H1 (cell line): ENCODE results near the gene RAI14. TPM values are rescaled to one million over a fixed set of nuclear protein-coding genes. Genes with fewer than 3 reads are reported as not detected.

ENCODE experiments used
- EP300 ChIP-seq, 2 experiments: IDR thresholded peaks; 1 replicate in 1 of 2; 2 replicates in 1 of 2; pipeline ENCODE4 v1.6.1; 2011 to 2012; ENCODE audit warnings: low read depth in 2 of 2, low read length in 2 of 2, mild to moderate bottlenecking in 2 of 2, borderline replicate concordance in 1 of 2, inconsistent platforms in 1 of 2, moderate library complexity in 1 of 2
- RFX5 ChIP-seq: IDR thresholded peaks from 2 replicates; pipeline ENCODE4 v1.6.1; 2011; ENCODE audit warnings: low read depth, low read length, improper control_type of control experiment, borderline replicate concordance
- TAF7 ChIP-seq: optimal IDR thresholded peaks from 2 replicates; pipeline ENCODE3; 2011; ENCODE audit warnings: low read depth, mild to moderate bottlenecking, inconsistent platforms, low read length, moderate library complexity, borderline replicate concordance
- TBP ChIP-seq: IDR thresholded peaks from 2 replicates; pipeline ENCODE4 v1.6.1; 2011; ENCODE audit warnings: low read depth, low read length, improper control_type of control experiment
- ZNF274 ChIP-seq: IDR thresholded peaks from 2 replicates; pipeline ENCODE4 v1.7.0; 2012; ENCODE audit warnings: low read length, borderline replicate concordance; ENCODE audit errors: extremely low read depth
- polyA plus RNA-seq, 7 experiments: library from polyadenylated mRNA; depleted of rRNA in 3 of 7; stranded (reverse) in 5 of 7; unstranded in 2 of 7; fragments of >200 nt in 5 of 7; fragments of 200-250 nt in 2 of 7; gene quantifications; 1 replicate in 5 of 7; 2 replicates in 1 of 7; 4 replicates in 1 of 7; pipeline versions ENCODE4 v1.2.1 to v1.2.3, GENCODE V29; 2011 to 2013; ENCODE audit warnings: missing spikeins in 2 of 7, mixed read lengths in 2 of 7
- total RNA-seq: library from RNA; stranded (reverse); fragmentation: NEBNext Ultra II Directional; extraction: Animal tissue kit (Norgen Biotek cat#: 25700); gene quantifications from 2 replicates; pipeline ENCODE4 v1.2.1, GENCODE V29; 2021

The RAI14 gene
- total and polyA plus RNA-seq, 2 of the 8 experiments (the other 6 are each of a cell fraction or from before 2014, with no cell fraction given) = 48.4 to 210 TPM

DNA sequence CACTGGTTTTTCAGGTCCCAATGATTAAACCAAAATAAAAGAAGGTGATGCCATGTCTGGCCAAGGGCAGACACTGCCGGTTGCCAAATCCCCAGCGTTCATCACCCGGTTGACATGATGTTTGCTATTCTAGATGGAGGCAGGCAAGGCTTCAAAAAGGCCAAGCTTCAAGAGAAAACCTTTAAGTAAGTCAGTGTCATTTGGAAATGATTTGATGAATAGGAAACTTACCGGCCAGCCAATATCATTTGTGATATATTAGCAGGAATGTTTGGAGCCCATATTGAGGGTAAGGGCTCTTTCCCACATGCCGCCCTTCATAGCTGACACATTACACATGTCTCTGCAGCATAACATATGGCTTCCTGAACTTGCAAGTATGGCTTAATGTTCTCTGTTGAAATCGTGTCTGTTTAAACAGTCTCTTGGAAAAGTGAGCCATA lies 93.3 kb downstream of the RAI14 start (continued):
- no peak for TF ChIP-seq ZNF274
- no peak for TF ChIP-seq RFX5
- TF ChIP-seq TBP = no peak
- TF ChIP-seq EP300 (IDR thresholded peaks at IDR 0.05; ENCODE audit: borderline replicate concordance in 1 of 2, low read depth in 2 of 2, low read length in 2 of 2) = no peak
- no peak for TF ChIP-seq TAF7
